Progenitor cell of endocrine pancreas (in vitro differentiated cells): ENCODE data around the gene ZNF287. TPM values are rescaled to one million over a fixed set of nuclear protein-coding genes. Genes with fewer than 3 reads are reported as not detected.
"Not testable (repeated sequence)": the region's sequence is repeated elsewhere in the genome, so short reads cannot be mapped to it uniquely, and the experiment has no call there.

Experiments used
- DNase-seq: peaks from one replicate; pipeline ENCODE4 v3.0.0; 2021; ENCODE audit warnings: low spot score; ENCODE audit not compliant: unreplicated experiment
- H3K27ac Mint-ChIP-seq: 2 replicates; pipeline ENCODE4 v1.8.0; 2021; ENCODE audit warnings: mild to moderate bottlenecking, moderate library complexity, mixed read lengths
- H3K27me3 Mint-ChIP-seq: 2 replicates; pipeline ENCODE4 v1.8.0; 2021; ENCODE audit warnings: mixed read lengths
- H3K36me3 Mint-ChIP-seq: 2 replicates; pipeline ENCODE4 v1.8.0; 2022; ENCODE audit warnings: mixed read lengths; ENCODE audit not compliant: insufficient read depth
- H3K4me1 Mint-ChIP-seq: 2 replicates; pipeline ENCODE4 v1.8.0; 2021; ENCODE audit warnings: low read depth, mixed read lengths
- H3K4me3 Mint-ChIP-seq: 2 replicates; pipeline ENCODE4 v1.8.0; 2021; ENCODE audit warnings: low read depth, mild to moderate bottlenecking, moderate library complexity, mixed read lengths
- H3K9me3 Mint-ChIP-seq: 2 replicates; pipeline ENCODE4 v1.8.0; 2021; ENCODE audit warnings: low read depth, mixed read lengths
- CTCF ChIP-seq: fragments of 200-600 bp; sonication (generic); IDR thresholded peaks from one replicate; pipeline ENCODE4 v1.5.0; 2021; ENCODE audit warnings: antibody characterized with exemption, mild to moderate bottlenecking; ENCODE audit not compliant: unreplicated experiment
- total RNA-seq: library from RNA; stranded (reverse); gene quantifications from 2 replicates; pipeline ENCODE4 v1.2.1, GENCODE V29; 2021

The ZNF287 gene
- total RNA-seq, 1 donor from 2014 or later, result 11.6 TPM

GRCh38 chr17:16529906-16530305 lies 39.1 kb downstream of the ZNF287 start:
- Mint-ChIP-seq H3K4me3 (no peak overlapping the region), H3K27ac (no peak overlapping the region)
- TF ChIP-seq CTCF, result no peak

DNA sequence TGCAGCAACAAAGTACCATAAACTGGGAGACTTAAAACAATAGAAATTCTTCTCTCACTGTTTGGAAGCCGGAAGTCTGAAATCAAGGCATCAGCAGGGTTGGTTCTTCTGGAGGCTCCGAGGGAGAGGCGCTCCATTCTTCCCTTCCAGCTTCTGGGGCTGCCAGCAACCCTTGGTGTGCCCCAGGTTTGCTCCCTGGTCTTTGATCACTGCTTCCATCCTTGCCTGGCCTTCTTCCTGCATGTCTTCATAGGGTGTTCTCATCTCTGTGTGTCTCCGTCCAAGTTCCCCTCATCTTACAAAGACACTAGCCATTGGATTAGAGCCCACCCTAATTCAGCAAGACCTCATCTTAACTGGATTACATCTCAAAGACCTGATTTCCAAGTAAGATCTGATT lies 41.7 kb downstream of the ZNF287 start:
- TF ChIP-seq CTCF, result no peak
- no peak for DNase-seq
- H3K9me3 Mint-ChIP-seq, result no peaks in the 10 kb centered on the region
- H3K4me1 Mint-ChIP-seq, result no peaks in the 10 kb centered on the region
- H3K36me3 Mint-ChIP-seq, result no peaks in the 10 kb centered on the region
- no peak overlapping the region for H3K27ac Mint-ChIP-seq
- H3K27me3 Mint-ChIP-seq, result peaks cover 24% of the 10 kb centered on the region
- no peak overlapping the region for H3K4me3 Mint-ChIP-seq

More at GRCh38 chr17:16529906-16530305, 39.1 kb downstream of the ZNF287 start:
- peaks cover 1% of the 10 kb centered on the region for H3K4me1 Mint-ChIP-seq
- no peak for DNase-seq
- no peaks in the 10 kb centered on the region for H3K9me3 Mint-ChIP-seq
- no peaks in the 10 kb centered on the region for H3K36me3 Mint-ChIP-seq
- H3K27me3 Mint-ChIP-seq, result peaks cover 24% of the 10 kb centered on the region

DNA sequence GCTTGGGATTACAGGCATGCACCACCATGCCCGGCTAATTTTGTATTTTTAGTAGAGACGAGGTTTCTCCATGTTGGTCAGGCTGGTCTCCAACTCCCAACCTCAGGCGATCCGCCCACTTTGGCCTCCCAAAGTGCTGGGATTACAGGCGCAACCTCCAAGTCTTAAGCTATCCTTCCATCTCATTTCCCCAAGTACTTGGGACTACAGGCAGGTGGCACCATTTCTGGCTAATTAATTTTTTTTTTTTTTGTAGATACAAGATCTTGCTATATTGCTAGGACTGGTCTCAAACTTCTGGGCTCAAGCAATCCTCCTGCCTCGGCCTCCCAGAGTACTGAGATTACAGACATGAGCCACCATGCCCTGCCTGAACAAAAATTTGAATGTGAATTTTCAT lies 43.4 kb downstream of the ZNF287 start:
- H3K36me3 Mint-ChIP-seq, H3K4me3 Mint-ChIP-seq: not testable (repeated sequence)
- peak; percentile 20 for TF ChIP-seq CTCF

GRCh38 chr17:16521070-16521727 lies 47.8 kb downstream of the ZNF287 start:
- peak; percentile 52 for DNase-seq
- no peaks in the 10 kb centered on the region for H3K9me3 Mint-ChIP-seq
- no peak overlapping the region for H3K27ac Mint-ChIP-seq
- peaks cover 5% of the 10 kb centered on the region for H3K4me1 Mint-ChIP-seq
- peaks cover 14% of the 10 kb centered on the region for H3K27me3 Mint-ChIP-seq
- no peak overlapping the region for H3K4me3 Mint-ChIP-seq
- H3K36me3 Mint-ChIP-seq, result no peaks in the 10 kb centered on the region
- peak; percentile 91 for TF ChIP-seq CTCF

More for the DNA sequence above, 43.4 kb downstream of the ZNF287 start:
- not testable (repeated sequence) for DNase-seq, H3K4me1 Mint-ChIP-seq, H3K27ac Mint-ChIP-seq, H3K9me3 Mint-ChIP-seq
- peaks cover 22% of the 10 kb centered on the region for H3K27me3 Mint-ChIP-seq

DNA sequence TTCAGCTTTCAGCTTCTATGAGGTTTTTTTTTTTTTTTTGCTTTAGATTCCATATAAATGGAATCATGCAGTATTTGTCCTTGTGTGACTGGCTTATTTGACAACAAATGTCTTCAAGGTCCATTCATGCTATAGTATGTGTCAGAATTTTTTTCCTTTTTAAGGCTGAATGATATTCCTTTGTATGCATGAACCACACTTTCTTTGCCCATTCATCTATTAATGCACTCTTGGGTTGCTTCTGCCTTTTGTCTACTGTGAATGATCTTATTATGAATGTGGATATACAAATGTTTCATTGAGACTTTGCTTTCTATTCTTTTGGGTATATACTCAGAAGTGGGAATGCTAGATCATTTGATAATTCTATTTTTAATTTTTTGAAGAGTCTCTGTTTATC lies 50.0 kb downstream of the ZNF287 start:
- no peak for DNase-seq
- no peak overlapping the region for H3K27ac Mint-ChIP-seq
- H3K9me3 Mint-ChIP-seq, result no peaks in the 10 kb centered on the region
- TF ChIP-seq CTCF, result no peak
- no peaks in the 10 kb centered on the region for H3K36me3 Mint-ChIP-seq
- peaks cover 5% of the 10 kb centered on the region for H3K4me1 Mint-ChIP-seq
- H3K4me3 Mint-ChIP-seq, result no peak overlapping the region
- H3K27me3 Mint-ChIP-seq, result peaks cover 28% of the 10 kb centered on the region
